Raji (cell line): Measurements from ENCODE around the gene MICOS13.

Experiments used
- POLR2A ChIP-seq: IDR thresholded peaks from 2 replicates; pipeline ENCODE4 v1.6.1; 2011; ENCODE audit warnings: low read depth, low read length, control low read depth; ENCODE audit not compliant: insufficient read depth

The MICOS13 gene

GRCh38 chr19:5707576-5708575, 27.6 kb upstream of the MICOS13 start:
- TF ChIP-seq POLR2A, result no peak

GRCh38 chr19:5706876-5707573, 26.7 kb upstream of the MICOS13 start:
- no peak for TF ChIP-seq POLR2A

GRCh38 chr19:5705552-5705951, 25.2 kb upstream of the MICOS13 start:
- TF ChIP-seq POLR2A, result no peak

GRCh38 chr19:5703819-5704818, 23.8 kb upstream of the MICOS13 start:
- no peak for TF ChIP-seq POLR2A

- no peak for TF ChIP-seq POLR2A
These were observed 20.3 kb upstream of the MICOS13 start for GRCh38 chr19:5700455-5701092.

GRCh38 chr19:5698635-5699422, 18.5 kb upstream of the MICOS13 start:
- no peak for TF ChIP-seq POLR2A

- no peak for TF ChIP-seq POLR2A
These were observed 17.7 kb upstream of the MICOS13 start for GRCh38 chr19:5697890-5698634.

- TF ChIP-seq POLR2A, result no peak
These were observed 16.9 kb upstream of the MICOS13 start for GRCh38 chr19:5697022-5697889.

- 0 out of 2 replicates have a peak, but pooled peaks have one; percentile 9 for TF ChIP-seq POLR2A
These were observed 16.1 kb upstream of the MICOS13 start for GRCh38 chr19:5696196-5697021.

- no peak for TF ChIP-seq POLR2A
These were observed 15.4 kb upstream of the MICOS13 start for GRCh38 chr19:5695649-5696195.

GRCh38 chr19:5694956-5695648, 14.8 kb upstream of the MICOS13 start:
- TF ChIP-seq POLR2A, result no peak
